ENCODE results near the gene TFEB.

- TF ChIP-seq POLR2A (IDR thresholded peaks at IDR 0.05) (no peak), CTCF (IDR thresholded peaks at IDR 0.05) (no peak)
These were observed 12.4 kb downstream of the TFEB start for GRCh38 chr6:41722969-41723529.
